ENCODE measurements around the gene CHFR.
"Not testable (repeated sequence)": the region's sequence is repeated elsewhere in the genome, so short reads cannot be mapped to it uniquely, and the experiment has no call there.

The CHFR gene

DNA sequence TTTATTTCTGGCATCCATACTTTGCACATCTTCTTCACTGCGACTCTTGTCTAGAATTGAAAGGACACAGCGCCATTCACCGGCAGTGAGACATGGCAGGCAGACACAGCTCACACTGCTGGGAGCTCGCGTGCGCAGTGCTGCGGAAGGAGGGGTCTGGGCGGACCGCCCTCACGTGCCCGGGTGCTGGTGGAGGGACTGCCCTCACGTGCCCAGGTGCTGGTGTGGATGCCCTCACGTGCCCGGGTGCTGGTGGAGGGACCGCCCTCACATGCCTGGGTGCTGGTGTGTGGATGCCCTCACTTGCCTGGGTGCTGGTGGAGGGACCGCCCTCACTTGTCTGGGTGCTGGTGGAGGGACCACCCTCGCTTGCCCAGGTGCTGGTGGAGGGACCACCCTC lies 30.8 kb downstream of the CHFR start:
- DNase-seq (ENCODE audit: extremely low read depth, insufficient read length) = no peak
- Histone ChIP-seq H3K4me3 (replicated peaks; ENCODE audit: low read depth, low read length) (no peak overlapping the region), H3K27me3 (replicated peaks; ENCODE audit: control insufficient read depth, insufficient read depth, low read length) (no peaks in the 10 kb centered on the region), H3K36me3 (ENCODE audit: control insufficient read depth, insufficient read depth, low read length) (peaks cover 45% of the 10 kb centered on the region)
- TF ChIP-seq CTCF (IDR thresholded peaks at IDR 0.05; ENCODE audit: insufficient read depth, low read length, poor library complexity, severe bottlenecking) = no peak

- not testable (repeated sequence) for H3K4me3 ChIP-seq (replicated peaks; ENCODE audit: low read depth, low read length); H3K27me3 ChIP-seq (replicated peaks; ENCODE audit: control insufficient read depth, insufficient read depth, low read length); DNase-seq (ENCODE audit: extremely low read depth, insufficient read length)
- H3K36me3 ChIP-seq (ENCODE audit: control insufficient read depth, insufficient read depth, low read length) = peaks cover 49% of the 10 kb centered on the region
Observed at GRCh38 chr12:132855211-132855610, 32.2 kb downstream of the CHFR start.

DNA sequence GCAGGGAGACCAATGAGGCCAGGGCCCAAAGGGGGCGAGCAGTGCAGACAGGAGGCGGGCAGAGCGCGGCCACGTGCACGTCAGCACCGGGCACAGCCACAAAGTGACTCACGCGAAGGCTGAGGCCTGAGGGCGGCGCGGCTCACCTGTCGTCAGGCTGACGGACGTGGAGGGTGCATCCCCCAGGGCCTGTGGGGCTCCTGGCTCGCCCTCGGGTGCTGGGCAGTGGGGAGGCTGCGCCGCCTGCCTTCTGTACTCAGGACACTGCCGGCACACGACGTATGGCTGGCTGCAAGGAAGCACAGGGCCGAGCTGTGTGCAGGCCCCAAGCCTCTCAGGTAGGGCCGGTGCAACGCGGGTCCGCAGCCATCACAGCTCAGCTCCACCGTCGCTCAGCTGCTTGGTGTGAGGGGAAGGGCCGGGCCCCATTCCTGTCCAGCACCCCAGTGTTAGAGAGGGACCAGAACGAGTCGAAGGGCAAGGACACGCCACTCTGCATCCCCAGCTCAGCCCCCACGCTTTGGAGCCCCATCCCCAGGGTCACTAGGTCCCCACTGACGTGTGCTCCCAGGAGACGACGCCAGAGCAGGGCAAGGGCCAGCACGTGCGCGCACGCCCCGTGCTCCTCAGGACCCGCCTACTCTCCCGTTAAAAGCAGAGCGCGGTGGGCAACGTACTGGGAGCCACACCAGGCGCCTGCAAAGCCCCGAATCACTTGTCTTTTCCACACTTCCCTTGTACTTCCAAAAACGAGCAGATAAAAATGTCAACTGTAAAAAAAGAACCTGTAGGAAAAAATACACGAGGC lies 33.9 kb downstream of the CHFR start:
- no peak for TF ChIP-seq CTCF (IDR thresholded peaks at IDR 0.05; ENCODE audit: insufficient read depth, low read length, poor library complexity, severe bottlenecking)
- no peak for DNase-seq (ENCODE audit: extremely low read depth, insufficient read length)
- H3K36me3 ChIP-seq (ENCODE audit: control insufficient read depth, insufficient read depth, low read length) = peaks cover 44% of the 10 kb centered on the region
- H3K4me3 ChIP-seq (replicated peaks; ENCODE audit: low read depth, low read length) = no peak overlapping the region
- no peaks in the 10 kb centered on the region for H3K27me3 ChIP-seq (replicated peaks; ENCODE audit: control insufficient read depth, insufficient read depth, low read length)

DNA sequence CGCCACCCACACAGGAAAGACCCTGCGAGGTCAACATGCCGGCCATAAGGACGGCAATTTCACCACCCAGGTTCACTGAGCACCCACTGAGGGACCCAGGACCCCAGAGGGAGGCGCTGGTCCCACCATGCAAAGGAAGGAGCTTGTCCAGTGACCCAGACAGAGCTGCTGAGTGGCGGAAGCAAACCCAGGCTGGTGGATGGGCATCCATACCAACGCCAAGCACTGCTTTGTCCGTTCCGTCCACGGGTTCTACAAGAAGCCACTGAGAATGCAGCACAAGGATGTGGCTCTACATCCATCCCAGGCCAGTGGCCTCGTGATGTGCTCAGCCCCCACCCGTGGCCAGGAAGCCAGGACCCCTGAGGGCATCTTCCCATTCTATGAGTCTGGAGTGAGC lies 34.9 kb downstream of the CHFR start:
- DNase-seq (ENCODE audit: extremely low read depth, insufficient read length) = no peak
- no peak for TF ChIP-seq CTCF (IDR thresholded peaks at IDR 0.05; ENCODE audit: insufficient read depth, low read length, poor library complexity, severe bottlenecking)
- H3K36me3 ChIP-seq (ENCODE audit: control insufficient read depth, insufficient read depth, low read length) = peaks cover 43% of the 10 kb centered on the region
- H3K4me3 ChIP-seq (replicated peaks; ENCODE audit: low read depth, low read length) = no peak overlapping the region
- no peaks in the 10 kb centered on the region for H3K27me3 ChIP-seq (replicated peaks; ENCODE audit: control insufficient read depth, insufficient read depth, low read length)

DNA sequence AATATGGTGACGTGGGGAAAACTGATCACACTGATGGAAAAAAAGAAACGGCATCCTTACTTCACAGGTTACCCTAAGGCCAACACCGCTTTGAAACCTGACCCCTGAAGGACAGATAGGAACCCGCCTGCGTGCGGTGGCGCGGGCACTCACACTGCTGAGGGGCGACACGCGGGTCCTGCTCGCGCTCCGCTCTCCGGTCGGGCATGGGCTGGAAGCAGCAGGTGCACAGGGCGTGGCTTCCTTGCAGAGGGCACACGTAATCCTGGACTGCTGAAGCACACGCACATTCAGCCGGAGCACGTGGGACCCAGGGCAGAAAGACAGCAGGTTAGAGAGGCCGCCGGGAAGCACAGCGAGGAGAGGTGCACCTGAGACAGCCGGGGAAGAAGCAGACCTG lies 35.9 kb downstream of the CHFR start:
- DNase-seq (ENCODE audit: extremely low read depth, insufficient read length) = no peak
- no peak for TF ChIP-seq CTCF (IDR thresholded peaks at IDR 0.05; ENCODE audit: insufficient read depth, low read length, poor library complexity, severe bottlenecking)
- Histone ChIP-seq H3K36me3 (ENCODE audit: control insufficient read depth, insufficient read depth, low read length) (peaks cover 43% of the 10 kb centered on the region), H3K27me3 (replicated peaks; ENCODE audit: control insufficient read depth, insufficient read depth, low read length) (no peaks in the 10 kb centered on the region), H3K4me3 (replicated peaks; ENCODE audit: low read depth, low read length) (no peak overlapping the region)

DNA sequence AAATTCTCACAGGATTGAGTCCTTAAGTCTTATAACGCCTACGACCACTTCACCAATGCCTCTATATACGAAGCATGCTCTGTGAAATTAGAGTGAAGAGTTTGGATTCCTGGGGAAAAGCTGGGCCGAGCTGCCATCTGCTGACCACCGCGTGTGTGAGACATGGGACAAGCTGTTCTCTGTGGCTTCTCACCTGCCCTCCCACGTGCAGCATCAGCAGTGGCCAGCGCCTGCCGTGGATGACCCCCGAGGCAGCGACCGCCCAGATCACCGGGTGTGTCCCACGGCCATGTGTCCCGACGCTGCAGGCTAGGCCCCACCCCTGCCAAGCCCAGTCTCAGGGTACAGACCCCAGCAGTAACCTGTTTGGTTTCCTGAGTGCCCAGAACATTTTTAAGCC lies 37.1 kb downstream of the CHFR start:
- TF ChIP-seq CTCF (IDR thresholded peaks at IDR 0.05; ENCODE audit: insufficient read depth, low read length, poor library complexity, severe bottlenecking) = no peak
- Histone ChIP-seq H3K27me3 (replicated peaks; ENCODE audit: control insufficient read depth, insufficient read depth, low read length) (no peaks in the 10 kb centered on the region), H3K4me3 (replicated peaks; ENCODE audit: low read depth, low read length) (no peak overlapping the region), H3K36me3 (ENCODE audit: control insufficient read depth, insufficient read depth, low read length) (peaks cover 41% of the 10 kb centered on the region)
- no peak for DNase-seq (ENCODE audit: extremely low read depth, insufficient read length)
